GM21381 (cell line): ENCODE results near the gene ZNF697.

Experiments
- ATAC-seq: cut with Tn5 transposase; IDR thresholded peaks from one replicate; pipeline ENCODE4 v1.9.1; 2021; ENCODE audit warnings: mild to moderate bottlenecking, moderate library complexity; ENCODE audit not compliant: unreplicated experiment

ZNF697 gene

DNA sequence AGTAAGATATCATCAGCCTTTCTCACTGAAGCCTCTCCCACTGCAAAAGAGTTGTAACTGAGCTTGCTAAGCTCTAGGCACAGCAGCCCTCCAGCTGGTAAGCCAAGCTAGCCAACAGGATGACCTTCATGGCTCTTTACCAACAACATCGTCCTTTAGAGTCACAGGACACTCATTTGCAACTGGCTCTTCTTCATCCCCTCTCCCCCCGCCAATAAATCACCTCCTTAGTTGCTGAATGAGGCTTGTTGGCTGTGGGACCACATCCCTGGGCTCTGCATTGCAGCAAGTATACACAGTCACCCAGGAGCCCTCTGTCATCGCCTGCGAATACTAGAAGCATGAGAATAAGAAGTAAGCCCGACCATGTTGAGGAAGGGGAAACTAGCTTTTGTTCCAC lies 16.0 kb upstream of the ZNF697 start:
- no peak for ATAC-seq

DNA sequence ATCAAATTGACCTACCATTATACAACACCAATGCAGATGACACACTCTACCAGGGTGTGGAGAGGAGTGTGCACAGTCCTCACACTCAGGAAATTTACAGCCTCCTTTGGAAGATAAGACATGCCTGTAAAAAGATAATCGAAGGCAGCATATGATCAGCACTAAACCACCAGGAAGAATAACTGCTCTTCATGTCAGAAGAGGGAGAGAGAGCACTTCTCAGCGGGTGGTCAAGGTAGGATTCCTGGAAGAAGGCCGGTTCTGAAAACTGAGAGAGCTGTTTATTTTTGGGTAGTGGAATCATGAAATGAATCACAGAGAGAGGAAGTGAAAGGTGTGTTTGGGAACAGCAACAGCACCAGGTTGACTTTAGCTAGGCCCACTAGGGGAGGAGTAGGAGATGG lies 14.0 kb upstream of the ZNF697 start:
- peak; percentile 68 for ATAC-seq

DNA sequence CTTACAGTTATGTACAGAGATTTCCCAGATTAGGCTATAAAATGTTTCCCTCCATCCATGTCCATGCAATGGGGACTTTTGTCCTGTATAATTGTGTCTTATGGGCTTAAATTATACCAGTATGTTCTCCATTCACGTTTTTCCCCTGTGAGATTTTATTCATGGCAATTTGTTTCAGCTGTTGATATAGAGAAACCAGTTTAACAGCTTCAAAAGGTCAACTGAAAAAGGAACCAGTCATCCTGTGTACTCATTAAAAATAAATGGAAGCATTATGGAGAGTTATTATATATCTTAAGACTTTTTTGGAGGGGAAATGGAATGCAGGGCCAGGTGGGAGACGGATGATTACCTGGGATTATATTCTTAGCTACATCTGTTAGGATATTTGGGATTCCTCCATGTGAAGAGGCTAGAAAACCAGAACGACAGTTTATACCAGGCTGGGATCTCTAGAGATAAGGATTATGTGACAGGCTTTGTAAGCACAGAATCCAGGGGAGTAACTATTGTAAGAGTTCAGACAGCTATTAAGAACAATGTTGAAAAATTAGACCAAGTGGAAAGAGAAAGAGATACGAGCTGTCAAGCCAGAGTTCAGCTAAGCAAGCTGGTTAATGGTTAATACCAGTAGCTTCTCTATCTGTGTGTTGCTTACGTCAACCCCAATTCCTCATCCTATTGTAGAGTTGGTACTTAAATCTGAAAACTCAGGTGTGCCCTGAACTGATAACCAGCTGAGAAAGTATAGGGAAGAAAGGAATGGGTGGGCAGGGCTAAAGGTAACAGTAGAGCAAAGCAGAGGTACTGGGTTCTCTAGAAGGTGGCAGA lies 12.4 kb upstream of the ZNF697 start:
- ATAC-seq = peak; percentile 49

DNA sequence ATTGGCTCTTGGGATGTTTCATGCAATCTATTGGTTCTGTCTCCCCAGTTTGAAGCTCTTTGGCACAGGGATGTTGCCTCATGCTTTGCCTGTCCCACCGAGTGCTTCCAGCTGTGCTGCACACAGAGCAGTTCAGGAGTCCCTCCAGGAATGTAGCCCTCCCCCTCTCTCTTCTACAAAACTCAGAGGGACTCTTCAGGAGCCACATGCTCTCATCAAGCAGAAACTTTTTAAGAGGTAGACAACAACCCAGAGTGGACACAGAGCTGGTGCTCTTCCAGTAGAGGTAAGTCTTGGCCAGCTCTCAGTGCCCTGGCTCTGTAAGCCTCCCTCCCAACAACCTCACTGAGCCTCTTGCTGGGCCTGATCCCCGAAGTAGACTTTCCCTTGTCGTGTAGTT lies 11.6 kb upstream of the ZNF697 start:
- no peak for ATAC-seq

DNA sequence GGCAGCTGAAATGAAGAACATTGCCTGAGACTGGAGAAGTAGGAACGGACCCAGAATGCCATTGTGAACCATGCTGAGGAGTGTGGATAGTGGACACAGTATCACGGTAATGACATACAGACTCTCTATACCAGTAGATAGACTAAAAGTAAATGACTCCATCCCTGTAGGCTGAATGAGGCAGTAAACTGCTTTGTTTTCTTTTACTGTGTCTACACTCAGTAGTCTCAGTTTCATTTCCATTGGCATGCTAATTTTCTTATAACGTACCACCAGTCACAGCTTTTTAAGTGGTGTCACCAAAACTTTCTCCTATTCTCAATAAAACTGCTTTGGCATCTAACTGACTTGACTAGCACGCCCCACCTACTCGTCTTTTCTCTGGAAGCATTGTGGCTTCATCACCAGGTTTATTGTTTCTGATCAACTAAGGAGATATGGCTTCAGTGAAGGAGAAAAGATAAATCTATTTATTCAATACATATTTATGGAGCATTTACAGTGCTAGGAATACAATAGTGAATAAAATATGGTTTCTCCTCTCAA lies 8.4 kb upstream of the ZNF697 start:
- peak; percentile 45 for ATAC-seq

DNA sequence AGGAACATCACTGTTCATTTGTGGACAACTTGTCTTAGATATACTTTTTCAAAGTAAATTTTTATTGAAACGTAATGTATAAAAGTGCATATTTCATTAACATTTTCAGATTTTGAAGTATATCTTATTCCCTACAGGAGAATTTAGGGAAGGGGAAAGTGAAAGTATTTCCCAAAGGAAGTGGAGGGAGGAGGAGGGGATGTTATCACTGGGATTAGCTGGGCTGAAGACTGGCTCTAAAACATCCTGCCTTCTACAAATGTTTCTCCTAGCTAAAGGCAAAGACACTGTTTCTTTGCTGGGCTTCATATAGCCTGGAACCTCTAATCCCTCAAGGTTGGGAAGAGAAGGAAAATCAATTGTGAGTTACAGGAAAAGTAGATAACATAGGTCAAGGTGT lies 7.1 kb upstream of the ZNF697 start:
- no peak for ATAC-seq

DNA sequence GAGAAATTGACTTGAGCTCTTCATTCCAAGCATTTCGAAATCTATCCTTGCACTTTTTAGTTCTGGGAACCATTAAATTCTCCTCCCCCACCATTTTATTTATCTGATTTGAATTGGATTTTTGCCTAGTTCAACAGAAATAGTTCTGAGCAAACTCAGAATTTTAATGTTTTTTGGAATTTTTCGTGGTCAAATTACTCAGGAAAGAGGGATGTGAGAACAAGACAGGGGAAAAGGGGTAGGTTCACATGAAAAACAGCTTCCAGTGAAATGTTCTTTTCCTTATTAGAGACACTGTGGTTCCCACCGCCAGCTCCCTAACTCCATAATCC lies 5.7 kb upstream of the ZNF697 start:
- ATAC-seq = no peak

DNA sequence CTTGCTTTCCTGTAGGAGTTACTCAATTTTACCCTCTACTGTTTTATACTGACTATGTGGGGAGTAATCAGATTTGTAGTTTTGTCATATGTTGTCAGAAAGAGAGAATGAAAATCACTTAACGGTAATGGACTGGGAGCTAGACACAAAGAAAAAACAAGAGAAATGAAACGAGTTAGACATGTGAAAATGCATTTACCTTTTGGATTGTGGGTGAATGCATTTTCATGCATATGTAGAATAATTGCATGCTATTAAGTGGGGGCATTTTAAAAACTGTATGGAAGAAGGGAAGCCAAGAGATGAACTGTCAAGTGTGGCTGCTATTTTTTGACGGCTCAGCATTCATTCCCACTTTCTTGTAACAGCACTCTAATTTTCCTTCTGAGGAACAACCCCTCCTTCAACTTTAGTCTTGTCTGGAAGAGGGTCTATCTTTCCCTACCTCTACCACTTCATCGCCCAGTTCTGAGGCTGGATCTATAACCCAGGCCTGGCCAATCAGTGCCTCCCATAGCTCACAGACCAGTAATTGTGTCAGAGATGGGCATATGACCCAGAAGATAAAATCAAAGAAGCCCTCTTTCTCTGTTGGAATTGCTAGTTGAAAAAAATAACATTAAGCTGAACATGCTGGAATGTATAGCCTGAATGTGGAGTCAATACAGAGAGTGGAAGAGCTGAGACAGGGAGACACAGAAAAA lies 5.2 kb upstream of the ZNF697 start:
- no peak for ATAC-seq

DNA sequence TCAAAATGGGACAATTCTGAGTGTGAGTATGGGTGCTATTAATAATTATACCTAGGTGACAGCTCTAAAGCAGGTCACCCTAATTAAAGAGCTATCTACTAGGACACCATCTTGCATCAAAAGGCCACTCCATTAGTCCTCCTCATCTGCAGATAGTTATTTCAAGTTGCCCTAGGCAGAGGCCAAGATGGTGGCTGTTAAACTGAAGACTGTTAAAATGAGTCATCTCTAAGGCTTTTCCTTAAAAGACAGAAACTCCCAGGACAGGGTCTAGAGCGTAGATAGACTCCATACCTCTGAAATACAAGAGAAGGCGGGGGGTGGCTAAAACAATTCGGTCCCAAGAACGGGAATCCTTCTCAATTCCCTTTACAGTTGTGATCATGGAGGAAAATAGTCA lies 4.5 kb upstream of the ZNF697 start:
- no peak for ATAC-seq

DNA sequence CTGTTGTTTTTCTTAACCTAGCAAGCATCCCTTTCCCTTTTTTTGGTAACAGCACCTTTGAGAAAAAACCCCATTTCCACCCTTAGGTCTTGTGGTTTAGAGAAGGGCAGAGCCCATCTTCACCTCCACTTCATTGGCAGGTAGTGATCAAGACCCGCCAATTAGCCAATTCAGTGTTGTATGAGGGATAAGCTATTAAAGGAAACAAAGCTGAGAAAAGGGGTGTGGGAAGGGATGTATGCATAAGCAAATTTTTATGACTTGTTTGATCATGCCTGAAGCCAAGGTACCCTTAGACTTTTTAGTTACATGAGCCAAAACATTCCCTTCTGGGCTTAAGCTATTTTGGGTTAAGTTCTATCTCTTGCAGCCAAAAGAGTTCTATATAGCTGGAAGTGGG lies 3.6 kb upstream of the ZNF697 start:
- no peak for ATAC-seq

DNA sequence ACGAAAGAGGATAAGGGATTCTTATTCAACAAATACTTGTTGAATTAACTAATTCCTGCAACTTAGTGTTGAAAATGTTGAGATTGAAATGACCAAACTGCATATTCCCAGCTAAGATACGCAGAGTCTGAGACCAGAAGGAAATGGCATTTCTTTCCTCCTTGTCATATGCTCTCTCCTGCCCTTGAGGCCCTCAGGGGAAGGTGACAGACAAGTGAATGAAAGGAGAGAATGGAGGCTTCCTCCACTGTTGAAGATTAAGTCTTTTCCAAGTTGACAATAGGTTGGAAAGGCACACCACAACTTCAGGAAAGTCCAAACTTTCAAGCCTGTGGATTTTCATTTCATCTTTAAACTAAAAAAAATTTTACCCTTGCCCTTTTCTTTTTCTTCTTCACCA lies 3.1 kb upstream of the ZNF697 start:
- ATAC-seq = no peak

DNA sequence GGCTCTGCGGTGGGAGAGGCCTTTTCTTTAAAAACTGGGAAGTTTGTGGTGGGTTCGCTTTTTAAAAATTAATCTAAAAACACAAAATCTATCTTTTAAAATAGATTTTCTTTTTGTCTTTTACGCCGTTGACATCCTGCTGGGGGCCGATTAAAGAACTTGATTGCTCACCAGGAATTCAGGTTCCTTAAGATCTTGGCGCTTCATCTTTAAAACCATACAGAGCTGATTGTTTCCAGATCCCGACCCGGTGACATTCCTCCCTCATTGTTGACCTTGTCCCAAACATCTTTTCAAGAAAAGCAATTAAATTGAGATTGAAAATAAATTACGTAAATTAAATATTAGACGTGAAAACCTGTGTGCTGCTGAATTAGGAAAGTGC lies 546 bp upstream of the ZNF697 start:
- no peak for ATAC-seq

DNA sequence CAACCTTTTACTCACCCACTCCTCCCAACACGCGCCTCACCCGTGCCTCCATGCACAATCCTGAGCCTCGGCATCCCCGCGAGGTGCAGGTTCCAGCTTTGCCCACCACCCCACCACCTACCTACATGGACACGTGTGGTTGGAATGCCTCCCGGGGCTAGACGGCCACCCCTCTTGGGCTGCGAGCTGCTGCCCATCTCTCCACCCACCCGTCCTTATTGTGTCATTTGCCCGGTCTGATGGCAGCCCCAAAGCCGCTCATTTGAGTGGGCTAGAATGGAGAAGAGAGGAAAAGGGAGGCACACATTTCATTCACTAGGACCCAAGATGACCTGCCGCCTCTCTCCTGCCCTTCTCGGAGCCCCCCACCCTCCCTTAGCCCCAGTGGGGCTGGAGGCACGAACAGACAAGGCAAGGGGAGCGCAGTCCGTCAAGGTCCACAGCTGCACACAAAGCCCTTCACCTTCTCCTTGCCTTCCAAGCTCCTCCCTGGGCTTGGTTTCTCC lies 785 bp downstream of the ZNF697 start:
- no peak for ATAC-seq

DNA sequence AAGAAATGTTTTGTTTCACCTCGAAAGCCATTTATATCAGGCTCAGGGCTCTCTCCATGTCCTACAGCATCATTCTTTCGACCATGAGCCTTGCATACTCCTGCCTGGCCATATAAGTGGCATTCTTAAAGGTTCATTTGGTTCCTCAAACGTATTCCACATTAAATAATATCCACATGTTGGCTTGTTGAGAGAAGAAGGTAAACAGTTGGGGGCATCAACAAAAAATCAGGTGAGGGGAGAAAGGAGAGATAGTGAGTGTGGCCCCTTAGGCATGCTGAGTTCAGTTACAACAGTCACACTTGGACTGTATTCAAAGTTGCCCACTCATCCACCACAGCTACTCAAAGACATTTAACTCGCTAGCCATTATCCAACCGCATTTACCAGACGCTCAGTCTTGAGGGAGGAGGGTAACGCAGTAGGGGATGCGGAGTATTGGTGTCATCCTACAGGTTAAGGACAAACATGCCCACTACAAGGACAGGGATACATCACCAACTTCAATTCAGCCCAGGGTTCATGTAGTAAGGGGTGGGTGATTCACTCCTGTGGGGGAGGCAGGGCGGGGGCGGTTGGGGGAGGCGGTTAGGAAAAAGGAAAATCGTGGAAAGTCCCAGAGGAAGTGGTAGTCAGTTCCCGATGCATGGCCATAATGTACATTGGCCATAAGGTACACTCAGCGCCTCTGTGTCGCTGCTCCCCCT lies 1.4 kb downstream of the ZNF697 start:
- no peak for ATAC-seq

DNA sequence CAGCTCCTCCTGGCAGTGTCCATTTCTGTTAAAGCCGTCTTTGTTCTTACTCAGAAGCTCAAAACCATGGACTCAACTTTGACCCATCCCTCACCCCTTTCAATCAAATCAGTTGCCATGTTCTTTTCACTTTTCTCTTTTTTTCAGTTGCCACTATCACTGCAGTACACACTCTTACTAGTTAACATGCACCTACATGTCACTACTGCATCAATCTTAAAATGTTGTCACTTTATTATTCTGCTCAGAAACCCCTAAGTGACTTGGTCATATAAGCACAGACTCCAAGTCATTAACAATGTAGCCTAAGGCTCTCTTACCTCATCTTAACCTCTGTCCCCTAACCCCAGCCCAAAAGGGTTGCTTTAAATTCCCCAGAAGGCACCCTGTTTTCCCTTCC lies 9.0 kb downstream of the ZNF697 start:
- no peak for ATAC-seq

DNA sequence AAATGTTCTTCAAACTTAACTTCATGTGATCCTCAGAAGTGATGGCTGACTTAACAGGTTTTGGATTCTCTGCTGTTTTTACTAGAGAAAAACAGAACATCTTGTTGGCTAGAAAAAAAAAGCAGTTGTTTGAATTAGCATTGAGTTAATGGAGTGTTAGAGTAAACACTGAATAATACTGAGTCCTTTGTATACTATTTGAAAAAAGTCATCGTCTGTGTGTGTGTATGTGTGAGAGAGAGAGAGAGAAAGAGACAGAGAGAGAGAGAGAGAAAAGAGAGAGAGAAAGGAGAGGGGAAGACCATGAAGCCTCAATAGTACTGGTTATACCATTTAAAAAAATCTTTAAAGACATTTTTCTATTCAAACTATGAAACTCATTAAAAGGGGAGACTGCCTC lies 10.4 kb downstream of the ZNF697 start:
- ATAC-seq = no peak

DNA sequence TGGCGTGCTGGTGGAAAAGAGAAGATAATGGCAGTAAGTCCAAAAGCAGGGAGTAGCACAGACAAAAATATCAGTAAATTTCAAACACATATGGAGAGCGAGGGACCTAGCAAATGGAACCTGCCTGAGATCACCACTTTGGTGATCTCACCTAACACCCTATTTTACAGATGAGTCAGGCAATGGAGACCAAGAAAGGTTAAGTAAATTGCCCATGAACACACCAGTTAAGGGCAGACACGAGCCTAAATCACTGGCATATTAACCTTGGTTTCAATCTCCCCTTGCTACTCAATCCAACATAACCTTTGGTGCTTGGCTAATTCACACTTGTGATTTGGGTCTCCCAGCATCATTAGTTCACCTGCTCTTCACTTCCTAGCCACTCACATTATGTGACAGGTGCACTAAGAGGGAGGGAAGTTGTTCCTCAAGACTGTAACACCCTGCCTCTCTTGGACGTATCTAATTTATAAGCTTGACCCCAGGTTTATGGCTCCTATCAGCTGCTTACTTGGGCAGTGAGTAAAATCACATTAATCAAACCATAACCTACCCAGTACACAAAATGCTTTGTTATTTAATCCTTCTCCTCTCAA lies 11.5 kb downstream of the ZNF697 start:
- ATAC-seq = no peak

DNA sequence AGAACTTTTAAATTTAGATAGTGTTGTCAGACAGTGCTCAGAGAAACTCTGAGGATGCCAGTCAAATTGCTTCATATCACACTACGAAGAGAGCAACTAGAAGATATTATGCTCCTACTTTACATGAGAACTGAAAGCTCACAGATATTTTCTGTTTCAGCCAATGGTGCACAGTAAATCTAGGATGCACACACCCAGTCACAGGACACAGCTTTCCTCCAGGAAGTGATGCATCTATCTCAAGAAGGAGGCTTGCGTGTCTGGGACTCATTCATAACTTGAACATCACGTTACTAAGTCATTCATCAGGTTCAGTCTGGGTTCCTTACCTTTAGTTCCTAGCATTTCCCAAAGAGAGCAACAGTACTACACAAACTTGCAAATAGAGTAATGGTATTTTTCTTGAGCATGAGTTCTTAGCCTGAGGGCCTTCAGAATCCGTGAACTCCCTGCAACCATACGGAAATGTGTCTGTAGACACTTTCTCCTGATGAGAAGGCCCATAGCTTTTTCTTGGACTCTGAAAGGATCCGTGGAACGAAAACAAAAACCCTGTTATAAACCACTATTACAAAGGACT lies 12.2 kb downstream of the ZNF697 start:
- ATAC-seq = peak; percentile 50

DNA sequence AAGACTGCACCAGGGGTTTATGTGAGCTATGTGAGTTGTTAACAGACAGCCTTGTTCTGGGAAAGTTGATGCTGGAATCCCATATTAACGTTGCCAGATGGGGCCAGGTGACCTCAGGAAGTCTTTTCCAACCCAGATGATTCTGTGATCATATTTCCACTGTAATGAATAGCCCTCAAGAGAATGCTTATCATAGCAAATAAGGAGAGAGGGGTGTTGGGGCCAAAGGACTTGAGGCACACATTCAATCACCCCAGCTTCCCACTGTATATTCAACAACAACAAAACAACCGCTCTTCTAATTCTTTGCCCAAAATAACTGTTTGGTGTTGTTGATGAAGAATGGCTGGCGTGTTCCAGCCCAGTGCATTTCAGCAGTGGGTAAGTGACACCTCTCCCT lies 14.1 kb downstream of the ZNF697 start:
- ATAC-seq = no peak

DNA sequence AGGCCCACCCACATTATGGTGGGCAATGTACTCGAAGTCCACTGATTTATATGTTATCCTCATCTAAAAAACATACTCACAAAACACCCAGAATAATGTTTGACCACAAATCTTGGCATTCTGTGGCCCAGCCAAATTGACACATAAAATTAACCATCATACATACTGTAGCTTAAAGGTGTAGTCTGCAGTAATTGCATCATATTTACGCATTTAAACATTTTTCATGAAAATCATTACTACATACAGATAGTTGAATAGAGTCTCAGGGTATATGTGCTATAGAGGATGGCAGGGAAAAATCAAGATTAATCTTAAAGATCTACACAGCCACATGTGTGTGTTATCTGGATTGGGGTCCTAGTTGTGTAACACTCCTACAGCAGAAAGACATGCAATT lies 14.5 kb downstream of the ZNF697 start:
- no peak for ATAC-seq

DNA sequence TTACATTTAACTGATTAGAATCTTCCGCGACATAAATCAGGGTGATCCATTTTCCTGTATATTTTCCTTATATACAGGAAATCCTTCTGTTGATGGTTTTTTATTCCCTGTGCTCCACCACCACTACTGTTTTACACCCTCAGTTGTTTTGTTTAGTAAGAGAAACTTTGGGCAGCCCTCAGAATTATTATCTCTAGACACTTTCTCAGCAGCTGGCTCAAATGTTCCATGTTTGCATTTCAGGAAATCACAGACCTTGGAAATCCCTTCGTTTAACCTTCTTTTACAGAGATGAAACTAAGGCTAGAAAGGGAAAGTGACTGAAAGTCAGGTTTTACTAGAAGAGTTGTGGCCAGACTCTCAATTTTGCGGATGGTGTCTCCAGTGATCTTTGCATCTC lies 15.2 kb downstream of the ZNF697 start:
- ATAC-seq = no peak
